Measurements from ENCODE around the gene ODAD2.

DNA sequence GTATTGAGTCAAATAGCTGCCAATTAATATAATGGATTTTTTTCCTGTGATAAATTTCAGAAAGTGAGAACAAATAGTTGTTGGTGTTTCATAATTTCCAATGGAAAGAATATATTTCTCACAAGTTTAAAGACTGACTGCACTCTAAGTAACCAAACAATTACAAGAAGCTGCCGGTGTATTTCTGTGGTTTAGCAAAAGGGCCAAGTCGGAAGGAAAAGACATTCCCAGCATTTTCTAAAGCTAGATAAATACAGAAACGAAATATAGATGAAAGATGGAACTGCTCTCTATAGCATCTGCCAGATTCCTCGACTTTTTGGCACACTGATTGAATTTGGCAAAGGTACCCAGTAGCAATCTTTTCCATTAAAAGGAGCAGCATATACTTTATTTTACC lies 160.5 kb downstream of the ODAD2 start:
- TF ChIP-seq POLR2A (IDR thresholded peaks at IDR 0.05; ENCODE audit: low read depth, low read length) (no peak), TAF1 (IDR thresholded peaks at IDR 0.05; ENCODE audit: low read depth, low read length) (no peak), POLR2AphosphoS5 (IDR thresholded peaks at IDR 0.05; ENCODE audit: low read depth, low read length) (no peak), POU2F2 (IDR thresholded peaks at IDR 0.05; ENCODE audit: low read depth, low read length) (no peak), SPI1 (IDR thresholded peaks at IDR 0.05; ENCODE audit: low read depth, low read length) (no peak), PAX5 (IDR thresholded peaks at IDR 0.05; ENCODE audit: insufficient read depth, low read length, severe bottlenecking) (no peak)
